KMS-11 (cell line): Measurements from ENCODE around the gene COX14.

Experiments
- H2AFZ ChIP-seq: fragments of 200-600 bp; sonication (generic); 2 replicates; pipeline ENCODE4 v1.6.1; 2016; ENCODE audit warnings: antibody characterized with exemption, mixed run types, low read depth
- H3K27ac ChIP-seq: fragments of 200-600 bp; sonication (generic); 2 replicates; pipeline ENCODE4 v1.6.1; 2016; ENCODE audit warnings: mild to moderate bottlenecking, mixed run types
- H3K27me3 ChIP-seq: fragments of 200-600 bp; sonication (generic); 2 replicates; pipeline ENCODE4 v1.6.1; 2017; ENCODE audit warnings: mild to moderate bottlenecking, low read depth, mixed run types, moderate library complexity; ENCODE audit not compliant: insufficient read depth
- H3K36me3 ChIP-seq: fragments of 200-600 bp; sonication (generic); 2 replicates; pipeline ENCODE4 v1.6.1; 2017; ENCODE audit warnings: mild to moderate bottlenecking, mixed run types; ENCODE audit not compliant: insufficient read depth
- H3K4me1 ChIP-seq: fragments of 200-600 bp; sonication (generic); 2 replicates; pipeline ENCODE4 v1.6.1; 2016; ENCODE audit warnings: mild to moderate bottlenecking, low read depth, mixed run types; ENCODE audit not compliant: poor library complexity, severe bottlenecking
- H3K4me2 ChIP-seq: fragments of 200-600 bp; sonication (generic); 2 replicates; pipeline ENCODE4 v1.7.0; 2016; ENCODE audit warnings: mild to moderate bottlenecking, mixed run types
- H3K4me3 ChIP-seq: fragments of 200-600 bp; sonication (generic); IDR thresholded peaks from 2 replicates; pipeline ENCODE4 v1.6.1; 2017; ENCODE audit warnings: low read depth, low read length, mixed read lengths; ENCODE audit not compliant: insufficient read depth
- H3K79me2 ChIP-seq: fragments of 200-600 bp; sonication (generic); 2 replicates; pipeline ENCODE4 v1.6.1; 2016; ENCODE audit warnings: low read depth, mixed run types; ENCODE audit not compliant: insufficient read depth
- H3K9ac ChIP-seq: fragments of 200-600 bp; sonication (generic); 2 replicates; pipeline ENCODE4 v1.6.1; 2016; ENCODE audit warnings: mild to moderate bottlenecking, mixed run types
- H4K20me1 ChIP-seq: fragments of 200-600 bp; sonication (generic); 2 replicates; pipeline ENCODE4 v1.6.1; 2016; ENCODE audit warnings: mild to moderate bottlenecking, mixed run types; ENCODE audit not compliant: insufficient read depth
- TF ChIP-seq, protein P1 (sequence below): fragments of 200-600 bp; sonication (generic); conservative IDR thresholded peaks from 2 replicates; pipeline ENCODE4 v1.6.1; 2017; ENCODE audit warnings: low read depth, mild to moderate bottlenecking, antibody characterized with exemption, low read length, moderate library complexity, mixed read lengths

COX14 gene

DNA sequence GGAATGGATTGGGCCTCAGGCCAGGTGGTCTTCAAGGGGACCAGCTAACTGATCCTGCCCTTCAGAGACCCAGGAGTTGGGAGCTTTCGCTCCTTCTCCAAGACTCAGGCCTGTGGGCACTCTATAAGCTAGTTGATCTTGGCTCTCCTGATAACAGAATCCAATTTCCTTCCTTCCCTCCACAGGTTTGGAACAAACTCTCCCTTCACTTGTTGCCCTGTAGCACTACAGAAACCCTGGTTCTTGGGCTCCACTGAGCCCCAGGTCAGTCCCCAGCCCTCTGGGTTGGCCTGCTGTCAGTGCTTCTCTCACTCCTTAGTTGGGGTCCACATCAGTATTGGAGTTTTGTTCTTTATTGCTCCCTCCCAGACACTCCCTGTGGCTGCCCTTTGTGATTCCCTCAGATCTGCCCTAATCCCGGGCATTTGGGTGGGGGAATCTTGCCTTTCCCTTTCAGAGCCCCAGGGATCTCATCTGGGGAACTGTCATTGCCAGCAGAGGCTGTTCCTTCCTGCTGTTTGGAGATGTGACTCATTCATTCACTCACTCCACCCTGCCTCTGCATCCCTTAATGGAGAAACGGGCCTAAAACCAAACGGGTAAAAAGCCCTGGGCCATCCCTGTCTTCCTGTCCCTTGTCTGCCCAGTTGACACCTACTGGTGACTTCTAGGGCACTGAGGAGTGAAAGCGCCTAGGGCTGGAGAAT, 12.6 kb upstream of the COX14 start:
- Histone ChIP-seq H3K4me2 (no peak overlapping the region), H3K27ac (no peak overlapping the region), H3K79me2 (no peaks in the 10 kb centered on the region), H3K27me3 (no peaks in the 10 kb centered on the region), H2AFZ (no peak overlapping the region), H4K20me1 (no peaks in the 10 kb centered on the region), H3K4me1 (peaks cover 10% of the 10 kb centered on the region), H3K9ac (no peak overlapping the region), H3K4me3 (no peak overlapping the region), H3K36me3 (peaks cover 13% of the 10 kb centered on the region; the same call in 1 of the 2 replicates)
- TF ChIP-seq, protein P1, sequence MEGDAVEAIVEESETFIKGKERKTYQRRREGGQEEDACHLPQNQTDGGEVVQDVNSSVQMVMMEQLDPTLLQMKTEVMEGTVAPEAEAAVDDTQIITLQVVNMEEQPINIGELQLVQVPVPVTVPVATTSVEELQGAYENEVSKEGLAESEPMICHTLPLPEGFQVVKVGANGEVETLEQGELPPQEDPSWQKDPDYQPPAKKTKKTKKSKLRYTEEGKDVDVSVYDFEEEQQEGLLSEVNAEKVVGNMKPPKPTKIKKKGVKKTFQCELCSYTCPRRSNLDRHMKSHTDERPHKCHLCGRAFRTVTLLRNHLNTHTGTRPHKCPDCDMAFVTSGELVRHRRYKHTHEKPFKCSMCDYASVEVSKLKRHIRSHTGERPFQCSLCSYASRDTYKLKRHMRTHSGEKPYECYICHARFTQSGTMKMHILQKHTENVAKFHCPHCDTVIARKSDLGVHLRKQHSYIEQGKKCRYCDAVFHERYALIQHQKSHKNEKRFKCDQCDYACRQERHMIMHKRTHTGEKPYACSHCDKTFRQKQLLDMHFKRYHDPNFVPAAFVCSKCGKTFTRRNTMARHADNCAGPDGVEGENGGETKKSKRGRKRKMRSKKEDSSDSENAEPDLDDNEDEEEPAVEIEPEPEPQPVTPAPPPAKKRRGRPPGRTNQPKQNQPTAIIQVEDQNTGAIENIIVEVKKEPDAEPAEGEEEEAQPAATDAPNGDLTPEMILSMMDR, result no peak

DNA sequence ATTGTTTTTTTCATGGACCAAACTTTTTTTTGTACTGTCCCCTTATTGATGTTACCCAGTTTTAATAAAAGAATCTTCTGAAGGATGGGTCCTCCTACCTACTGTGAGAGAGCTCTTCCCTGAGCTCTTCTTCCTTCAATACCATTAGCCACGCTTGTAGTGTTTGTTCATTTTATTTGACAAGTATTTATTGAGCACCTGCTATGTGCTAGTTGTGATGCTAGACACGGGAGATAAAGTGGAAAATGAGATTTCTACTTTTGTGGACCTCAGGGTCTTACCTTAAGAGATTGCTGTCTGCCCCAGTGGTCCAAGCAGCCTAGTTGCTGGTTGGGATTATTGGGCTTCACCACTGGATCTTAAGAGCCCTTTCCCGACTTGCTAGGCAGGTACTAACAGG, 11.5 kb upstream of the COX14 start:
- TF ChIP-seq, protein P1, result no peak
- no peak overlapping the region for H2AFZ ChIP-seq
- H3K27me3 ChIP-seq, result no peaks in the 10 kb centered on the region

DNA sequence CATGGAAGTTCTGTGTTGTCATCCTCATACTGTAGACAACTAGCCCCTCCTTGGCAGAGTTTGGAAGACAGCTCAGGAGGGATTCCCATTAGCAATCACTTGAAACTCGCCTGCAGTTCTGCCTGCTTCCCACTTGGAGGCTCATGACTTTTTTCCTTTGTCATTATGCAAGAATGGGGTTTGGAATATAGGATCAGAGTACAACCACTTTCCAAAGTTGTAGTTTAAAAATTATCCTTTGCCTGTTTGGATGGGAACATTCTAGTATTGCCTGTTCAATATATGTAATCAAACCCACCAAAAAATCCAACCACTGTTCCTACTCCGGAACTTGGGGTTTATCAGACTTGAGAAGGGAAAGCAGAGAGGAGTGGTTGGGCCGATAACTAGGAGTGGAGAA, 10.4 kb upstream of the COX14 start:
- Histone ChIP-seq H3K4me3 (no peak overlapping the region), H3K79me2 (no peaks in the 10 kb centered on the region), H3K27ac (no peak overlapping the region), H3K9ac (no peak overlapping the region), H3K36me3 (peaks cover 6% of the 10 kb centered on the region; the same call in 1 of the 2 replicates), H4K20me1 (no peaks in the 10 kb centered on the region), H2AFZ (no peak overlapping the region), H3K4me1 (peaks cover 10% of the 10 kb centered on the region), H3K27me3 (no peaks in the 10 kb centered on the region), H3K4me2 (no peak overlapping the region)
- TF ChIP-seq, protein P1, result peak; percentile 14; the same call in 1 of the 2 replicates

More for the DNA sequence above, 11.5 kb upstream of the COX14 start:
- no peak overlapping the region for H3K27ac ChIP-seq
- no peaks in the 10 kb centered on the region for H3K79me2 ChIP-seq
- H3K4me1 ChIP-seq, result peaks cover 10% of the 10 kb centered on the region
- no peak overlapping the region for H3K4me3 ChIP-seq
- no peak overlapping the region for H3K4me2 ChIP-seq
- H3K9ac ChIP-seq, result no peak overlapping the region
- peaks cover 6% of the 10 kb centered on the region; the same call in 1 of the 2 replicates for H3K36me3 ChIP-seq
- no peaks in the 10 kb centered on the region for H4K20me1 ChIP-seq

DNA sequence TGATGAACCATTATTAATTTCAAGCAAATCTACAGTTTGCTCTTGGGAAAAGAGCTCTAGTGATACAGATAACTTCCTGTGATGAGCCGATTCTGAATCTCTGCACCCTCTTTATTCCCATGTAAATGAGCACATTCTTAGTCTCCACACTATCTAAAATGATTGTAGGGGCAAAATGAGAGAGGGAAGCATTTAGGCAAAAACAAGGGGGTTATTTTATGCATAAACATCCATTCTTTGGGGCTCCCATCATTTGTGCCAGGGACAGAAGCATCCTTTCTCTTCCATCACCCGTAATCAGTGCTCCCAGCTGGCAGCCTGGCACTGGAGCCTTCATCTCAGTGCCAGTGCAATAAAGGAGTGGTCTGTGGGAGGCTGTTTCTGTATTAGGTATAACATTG, 9.9 kb upstream of the COX14 start:
- H3K4me3 ChIP-seq, result no peak overlapping the region
- no peak overlapping the region for H3K4me2 ChIP-seq
- TF ChIP-seq, protein P1, result no peak
- H2AFZ ChIP-seq, result no peak overlapping the region
- H3K79me2 ChIP-seq, result no peaks in the 10 kb centered on the region
- H3K4me1 ChIP-seq, result peaks cover 10% of the 10 kb centered on the region
- no peak overlapping the region for H3K9ac ChIP-seq
- no peak overlapping the region for H3K27ac ChIP-seq
- H4K20me1 ChIP-seq, result no peaks in the 10 kb centered on the region
- no peaks in the 10 kb centered on the region for H3K27me3 ChIP-seq
- peaks cover 6% of the 10 kb centered on the region; the same call in 1 of the 2 replicates for H3K36me3 ChIP-seq
